Loucy (cell line): Measurements from ENCODE around the gene PKN1.
"Not testable (repeated sequence)": the region's sequence is repeated elsewhere in the genome, so short reads cannot be mapped to it uniquely, and the experiment has no call there.

ENCODE experiments used
- H2AFZ ChIP-seq: fragments of 200-600 bp; sonication (generic); 2 replicates; pipeline ENCODE4 v1.6.0; 2016; ENCODE audit warnings: antibody characterized with exemption, mild to moderate bottlenecking, low read length, moderate library complexity
- H3F3A ChIP-seq: fragments of 200-600 bp; 2 replicates; pipeline ENCODE4 v1.6.0; 2016; ENCODE audit warnings: antibody characterized with exemption, low read depth, mild to moderate bottlenecking
- H3K27me3 ChIP-seq: fragments of 200-600 bp; sonication (generic); 2 replicates; pipeline ENCODE4 v1.6.1; 2014; ENCODE audit warnings: low read length, mild to moderate bottlenecking; ENCODE audit not compliant: insufficient read depth, poor library complexity, severe bottlenecking
- H3K36me3 ChIP-seq: fragments of 200-600 bp; sonication (generic); 2 replicates; pipeline ENCODE4 v1.6.1; 2016; ENCODE audit warnings: low read length; ENCODE audit not compliant: insufficient read depth
- H3K4me1 ChIP-seq: fragments of 200-600 bp; sonication (generic); 2 replicates; pipeline ENCODE4 v1.5.1; 2014; ENCODE audit warnings: low read length, mild to moderate bottlenecking; ENCODE audit not compliant: insufficient read depth, poor library complexity, severe bottlenecking
- H3K4me2 ChIP-seq: fragments of 200-600 bp; sonication (generic); 2 replicates; pipeline ENCODE4 v1.6.0; 2014; ENCODE audit warnings: antibody characterized with exemption, low read length, low read depth, mild to moderate bottlenecking; ENCODE audit not compliant: poor library complexity, severe bottlenecking
- H3K4me3 ChIP-seq: fragments of 200-600 bp; sonication (generic); 2 replicates; pipeline ENCODE4 v1.5.1; 2014; ENCODE audit warnings: low read length, mild to moderate bottlenecking, mixed read lengths; ENCODE audit not compliant: poor library complexity, severe bottlenecking
- H3K79me2 ChIP-seq: fragments of 200-600 bp; sonication (generic); 2 replicates; pipeline ENCODE4 v1.6.1; 2014; ENCODE audit warnings: low read length; ENCODE audit not compliant: insufficient read depth
- H3K9ac ChIP-seq: fragments of 200-600 bp; sonication (generic); 2 replicates; pipeline ENCODE4 v1.6.0; 2014; ENCODE audit warnings: mild to moderate bottlenecking, low read depth, low read length, moderate library complexity; ENCODE audit not compliant: poor library complexity, severe bottlenecking
- H3K9me2 ChIP-seq: fragments of 200-600 bp; sonication (generic); replicated peaks from 2 replicates; pipeline ENCODE4 v1.6.1; 2016; ENCODE audit warnings: low read depth, low read length, mixed read lengths
- H3K9me3 ChIP-seq: fragments of 200-600 bp; sonication (generic); 2 replicates; pipeline ENCODE4 v1.6.1; 2014; ENCODE audit warnings: mild to moderate bottlenecking, antibody characterized with exemption, low read length, low read depth; ENCODE audit not compliant: insufficient read depth
- H4K20me1 ChIP-seq: fragments of 200-600 bp; sonication (generic); 2 replicates; pipeline ENCODE4 v1.6.0; 2014; ENCODE audit warnings: antibody characterized with exemption, low read length, mild to moderate bottlenecking; ENCODE audit not compliant: insufficient read depth, poor library complexity, severe bottlenecking
- CTCF ChIP-seq: fragments of 200-600 bp; sonication (generic); conservative IDR thresholded peaks from 2 replicates; pipeline ENCODE4 v1.5.1; 2014; ENCODE audit warnings: mild to moderate bottlenecking, antibody characterized with exemption, low read length
- EZH2phosphoT487 ChIP-seq: fragments of 200-600 bp; IDR thresholded peaks from 2 replicates; pipeline ENCODE4 v1.6.1; 2018; ENCODE audit warnings: antibody characterized with exemption, mild to moderate bottlenecking, moderate library complexity, borderline replicate concordance

Gene PKN1

GRCh38 chr19:14400951-14401431 is 32.1 kb upstream of the PKN1 start:
- H3K27me3 ChIP-seq = no peaks in the 10 kb centered on the region
- no peaks in the 10 kb centered on the region for H3K4me1 ChIP-seq
- H2AFZ ChIP-seq = no peak overlapping the region
- TF ChIP-seq EZH2phosphoT487 (no peak), CTCF (no peak)
- H3K36me3 ChIP-seq = peaks cover 27% of the 10 kb centered on the region; the same call in 1 of the 2 replicates
- no peaks in the 10 kb centered on the region for H4K20me1 ChIP-seq
- H3K4me2 ChIP-seq = no peak overlapping the region
- no peaks in the 10 kb centered on the region; the same call in 1 of the 2 replicates for H3F3A ChIP-seq
- no peak overlapping the region for H3K9ac ChIP-seq
- no peaks in the 10 kb centered on the region for H3K9me2 ChIP-seq
- no peaks in the 10 kb centered on the region for H3K9me3 ChIP-seq
- no peaks in the 10 kb centered on the region for H3K79me2 ChIP-seq
- H3K4me3 ChIP-seq = no peak overlapping the region

- Histone ChIP-seq H3K4me3 (no peak overlapping the region), H3K4me1 (no peaks in the 10 kb centered on the region), H3K9ac (no peak overlapping the region), H3K9me3 (no peaks in the 10 kb centered on the region), H4K20me1 (peaks cover 4% of the 10 kb centered on the region), H2AFZ (no peak overlapping the region), H3F3A (no peaks in the 10 kb centered on the region; the same call in 1 of the 2 replicates), H3K79me2 (no peaks in the 10 kb centered on the region), H3K27me3 (no peaks in the 10 kb centered on the region), H3K4me2 (no peak overlapping the region), H3K9me2 (no peaks in the 10 kb centered on the region), H3K36me3 (peaks cover 31% of the 10 kb centered on the region; the same call in 1 of the 2 replicates)
- TF ChIP-seq EZH2phosphoT487 (no peak), CTCF (no peak)
These were observed 31.5 kb upstream of the PKN1 start for GRCh38 chr19:14401468-14402195.

DNA sequence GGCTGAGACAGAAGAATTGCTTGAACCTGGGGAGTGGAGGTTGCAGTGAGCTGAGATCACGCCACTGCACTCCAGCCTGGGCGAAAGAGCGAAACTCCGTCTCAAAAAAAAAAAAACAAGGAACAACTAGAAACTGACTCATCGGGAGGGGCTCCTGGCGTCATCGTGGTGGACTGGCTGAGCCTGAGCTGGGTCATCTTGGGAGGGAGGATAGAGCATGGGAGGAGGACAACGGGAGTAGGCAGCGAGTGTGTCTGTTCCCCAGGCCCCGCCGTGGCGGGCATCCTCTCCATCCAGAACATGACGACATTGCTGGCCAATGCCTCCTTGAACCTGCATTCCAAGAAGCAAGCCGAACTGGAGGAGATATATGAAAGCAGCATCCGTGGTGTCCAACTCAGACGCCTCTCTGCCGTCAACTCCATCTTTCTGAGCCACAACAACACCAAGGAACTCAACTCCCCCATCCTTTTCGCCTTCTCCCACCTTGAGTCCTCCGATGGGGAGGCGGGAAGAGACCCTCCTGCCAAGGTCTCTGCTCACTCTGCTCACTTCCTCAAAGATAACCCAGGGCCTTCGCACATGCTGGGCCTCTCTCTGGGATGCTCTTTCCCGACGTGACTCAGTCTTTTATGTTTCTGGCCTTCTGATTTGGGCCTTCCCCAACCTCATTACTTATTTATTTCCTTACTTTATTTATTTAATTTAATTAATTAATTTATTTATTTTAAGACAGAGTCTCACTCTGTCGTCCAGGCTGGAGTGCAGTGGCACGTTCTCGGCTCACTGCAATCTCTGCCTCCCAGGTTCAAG is 30.6 kb upstream of the PKN1 start:
- Histone ChIP-seq H4K20me1 (peaks cover 10% of the 10 kb centered on the region), H3K4me1 (no peaks in the 10 kb centered on the region), H3K36me3 (peaks cover 40% of the 10 kb centered on the region; the same call in 1 of the 2 replicates), H3K79me2 (no peaks in the 10 kb centered on the region), H3K9ac (no peak overlapping the region), H3F3A (no peaks in the 10 kb centered on the region; the same call in 1 of the 2 replicates), H3K4me2 (no peak overlapping the region), H2AFZ (no peak overlapping the region), H3K27me3 (no peaks in the 10 kb centered on the region), H3K9me2 (no peaks in the 10 kb centered on the region), H3K9me3 (no peaks in the 10 kb centered on the region), H3K4me3 (no peak overlapping the region)
- TF ChIP-seq CTCF (no peak), EZH2phosphoT487 (no peak)

DNA sequence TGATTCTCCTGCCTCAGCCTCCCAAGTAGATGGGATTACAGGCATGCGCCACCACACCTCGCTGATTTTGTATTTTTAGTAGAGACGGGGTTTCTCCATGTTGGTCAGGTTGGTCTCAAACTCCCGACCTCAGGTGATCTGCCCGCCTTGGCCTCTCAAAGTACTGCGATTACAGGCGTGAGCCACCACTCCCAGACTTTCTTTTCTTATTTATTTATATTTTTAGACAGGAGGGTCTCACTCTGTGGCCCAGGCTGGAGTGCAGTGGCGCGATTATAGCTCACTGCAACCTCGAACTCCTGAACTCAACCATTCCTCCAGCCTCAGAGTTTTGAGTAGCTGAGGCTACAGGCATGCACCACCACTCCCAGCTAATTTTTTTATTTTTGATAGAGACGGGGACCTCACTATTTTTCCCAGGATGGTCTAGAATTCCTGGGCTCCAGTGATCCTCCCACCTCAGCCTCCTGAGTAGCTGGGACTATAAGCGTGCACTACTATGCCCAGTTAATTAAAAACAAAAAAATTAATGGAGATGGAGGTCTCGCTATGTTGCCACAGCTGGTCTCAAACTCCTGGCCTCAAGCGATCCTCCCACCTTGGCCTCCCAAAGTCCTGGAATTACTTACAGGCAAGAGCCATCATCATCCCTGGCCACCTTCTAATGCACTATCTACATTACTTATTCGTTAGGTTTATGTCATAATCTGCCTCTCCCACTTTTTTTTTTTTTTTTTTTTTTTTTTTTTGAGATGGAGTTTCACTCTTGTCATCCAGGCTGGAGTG is 29.8 kb upstream of the PKN1 start:
- H2AFZ ChIP-seq, H3K4me1 ChIP-seq, H3K9me3 ChIP-seq, H3K9ac ChIP-seq, H3K27me3 ChIP-seq, H3K4me2 ChIP-seq, H3K79me2 ChIP-seq, H3K4me3 ChIP-seq, H3F3A ChIP-seq, H3K9me2 ChIP-seq: not testable (repeated sequence)
- H3K36me3 ChIP-seq = peaks cover 44% of the 10 kb centered on the region; the same call in 1 of the 2 replicates
- peaks cover 12% of the 10 kb centered on the region for H4K20me1 ChIP-seq
